Spleen (tissue), 7 donors: ENCODE measurements around the gene CTDP1.

Source experiments
- POLR2A ChIP-seq, 3 donors: fragments of 450-650 bp; IDR thresholded peaks; one replicate each; pipeline ENCODE4 v1.5.1; 2017; ENCODE audit warnings: antibody characterized with exemption in 3 of 3, mild to moderate bottlenecking in 1 of 3
- TF ChIP-seq, protein P1 (sequence below), 11 experiments: fragments of 200-600 bp in 7 of 11; fragments of 450-650 bp in 4 of 11; sonication (generic) in 4 of 11; IDR thresholded peaks in 8 of 11; conservative IDR thresholded peaks in 3 of 11; 1 replicate in 7 of 11; 2 replicates in 4 of 11; pipeline versions ENCODE4 v1.4.0 to v1.8.0; 2016 to 2021; ENCODE audit warnings: antibody characterized with exemption in 11 of 11, inconsistent platforms in 4 of 11, mild to moderate bottlenecking in 1 of 11
- donor health status: DM: no; HTN: no; CAD: no; lungs with moderate emphysema.
- donor health status: DM: no; HTN: no; CAD: no.
- donor health status: DM: no; HTN: no; CAD: no.

DNA sequence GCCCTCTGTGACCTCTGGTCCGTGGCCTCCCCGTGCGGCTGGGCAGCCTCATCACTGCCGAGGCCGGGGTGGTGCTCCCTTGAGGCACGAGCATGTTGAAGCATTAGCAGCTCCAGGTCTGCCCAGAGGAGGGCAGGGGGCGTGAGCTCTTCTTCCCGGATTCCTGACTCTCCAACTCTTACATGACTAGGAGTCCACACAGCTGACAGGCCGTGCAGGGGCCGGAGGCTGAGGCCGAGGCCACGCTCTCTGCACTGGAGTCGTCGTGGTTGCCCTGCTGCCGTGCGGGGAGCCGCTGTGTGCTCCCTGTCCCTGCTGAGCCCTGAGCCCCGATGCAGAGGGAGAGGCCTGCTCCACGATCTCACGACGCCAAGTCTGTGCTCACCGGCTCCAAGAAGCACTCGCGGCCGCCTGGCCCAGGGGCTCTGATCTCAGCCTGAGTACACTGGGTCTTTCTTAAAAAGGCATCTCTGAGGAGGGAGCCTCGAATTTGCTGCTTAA is 98.7 kb downstream of the CTDP1 start:
- TF ChIP-seq, protein P1, sequence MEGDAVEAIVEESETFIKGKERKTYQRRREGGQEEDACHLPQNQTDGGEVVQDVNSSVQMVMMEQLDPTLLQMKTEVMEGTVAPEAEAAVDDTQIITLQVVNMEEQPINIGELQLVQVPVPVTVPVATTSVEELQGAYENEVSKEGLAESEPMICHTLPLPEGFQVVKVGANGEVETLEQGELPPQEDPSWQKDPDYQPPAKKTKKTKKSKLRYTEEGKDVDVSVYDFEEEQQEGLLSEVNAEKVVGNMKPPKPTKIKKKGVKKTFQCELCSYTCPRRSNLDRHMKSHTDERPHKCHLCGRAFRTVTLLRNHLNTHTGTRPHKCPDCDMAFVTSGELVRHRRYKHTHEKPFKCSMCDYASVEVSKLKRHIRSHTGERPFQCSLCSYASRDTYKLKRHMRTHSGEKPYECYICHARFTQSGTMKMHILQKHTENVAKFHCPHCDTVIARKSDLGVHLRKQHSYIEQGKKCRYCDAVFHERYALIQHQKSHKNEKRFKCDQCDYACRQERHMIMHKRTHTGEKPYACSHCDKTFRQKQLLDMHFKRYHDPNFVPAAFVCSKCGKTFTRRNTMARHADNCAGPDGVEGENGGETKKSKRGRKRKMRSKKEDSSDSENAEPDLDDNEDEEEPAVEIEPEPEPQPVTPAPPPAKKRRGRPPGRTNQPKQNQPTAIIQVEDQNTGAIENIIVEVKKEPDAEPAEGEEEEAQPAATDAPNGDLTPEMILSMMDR (IDR thresholded peaks at IDR 0.05 in 8 of 11, conservative IDR thresholded peaks at IDR 0.05 in 3 of 11): no peak
- no peak for TF ChIP-seq POLR2A (IDR thresholded peaks at IDR 0.05)
